ENCODE data around the gene NAPA. TPM values are rescaled to one million over a fixed set of nuclear protein-coding genes. Genes with fewer than 3 reads are reported as not detected.

NAPA gene
- total RNA-seq, 3 donors from 2014 or later: 82.4 to 117 (median 96.0) TPM

DNA sequence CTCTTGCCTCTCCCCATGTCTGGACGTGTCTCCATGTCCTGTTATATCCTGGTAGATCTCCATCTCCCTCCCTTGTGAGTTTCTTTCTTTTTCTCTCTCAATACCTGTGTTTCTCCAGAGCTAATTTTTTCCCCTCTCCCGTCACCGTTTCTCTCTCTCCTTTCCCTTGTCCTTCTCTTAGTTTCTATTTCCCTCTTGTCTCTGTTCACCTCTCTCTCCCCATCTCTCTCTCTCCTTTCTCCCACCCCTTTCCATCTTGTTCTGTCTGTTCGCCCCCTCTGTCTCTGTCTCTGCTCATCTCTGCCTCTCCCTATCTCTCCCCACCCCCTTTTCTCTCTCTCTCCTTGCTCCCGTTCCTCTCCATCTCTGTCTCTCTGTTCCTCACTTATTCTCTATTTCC is 56.2 kb downstream of the NAPA start:
- intact Hi-C loops (cut with DNase I; ENCODE audit: low total_unique reads): no loop called here
- H3K4me3 ChIP-seq: no peak overlapping the region
- H3K4me1 ChIP-seq: peaks cover 0 to 4% of the 10 kb centered on the region in 2 donors
- H3K27ac ChIP-seq: no peak overlapping the region
- H3K9me3 ChIP-seq: peaks cover 12 to 14% of the 10 kb centered on the region in 2 donors
- TF ChIP-seq CTCF (IDR thresholded peaks at IDR 0.05) (no peak), POLR2A (IDR thresholded peaks at IDR 0.05) (no peak), POLR2AphosphoS5 (IDR thresholded peaks at IDR 0.05) (no peak)
- no peaks in the 10 kb centered on the region for H3K36me3 ChIP-seq
- no peak for DNase-seq (ENCODE audit: low spot score in 2 of 2)
- peaks cover 6 to 68% of the 10 kb centered on the region in 2 donors for H3K27me3 ChIP-seq

DNA sequence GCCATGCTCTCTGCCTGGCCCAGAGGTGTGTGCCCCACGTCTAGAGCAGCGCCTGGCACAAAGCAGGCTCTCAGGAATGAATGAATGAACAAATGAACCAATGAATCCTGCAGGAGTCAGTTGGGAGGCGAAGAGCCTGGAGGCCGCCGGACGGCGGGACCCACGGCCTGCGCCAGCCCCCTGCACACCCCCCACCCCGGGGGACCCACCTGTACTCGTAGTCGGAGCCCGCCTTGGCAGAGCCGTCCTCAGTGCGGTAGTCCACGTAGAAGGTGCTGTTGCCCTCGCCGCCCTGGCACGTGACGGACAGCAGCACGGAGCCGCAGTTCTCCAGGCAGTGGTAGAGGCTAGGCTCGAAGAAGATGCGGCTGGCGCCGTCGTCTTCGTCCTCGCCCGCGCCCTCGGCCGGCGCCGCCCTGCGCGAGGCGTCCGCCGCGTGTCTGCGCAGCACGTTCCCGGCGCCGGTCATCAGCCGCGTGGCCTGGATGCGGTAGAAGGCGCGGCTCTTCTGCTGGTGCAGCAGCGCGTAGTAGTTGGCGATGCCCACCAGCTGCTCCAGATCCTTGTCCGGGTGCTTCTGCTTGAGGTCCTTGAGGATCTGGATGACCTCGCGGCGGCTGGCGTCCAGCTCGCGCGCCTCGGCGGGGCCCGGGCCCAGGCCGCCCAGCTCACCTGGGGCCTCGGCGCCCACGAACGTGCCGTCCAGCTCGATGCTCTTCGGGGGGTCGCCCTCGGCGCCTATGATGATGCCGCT is 58.0 kb downstream of the NAPA start:
- DNase-seq (ENCODE audit: low spot score in 2 of 2): no peak
- H3K4me3 ChIP-seq: peak overlapping the region in 2 of 3 donors; percentile 14 to 55
- peaks cover 0 to 4% of the 10 kb centered on the region in 2 donors for H3K4me1 ChIP-seq
- no peaks in the 10 kb centered on the region for H3K36me3 ChIP-seq
- peaks cover 12 to 14% of the 10 kb centered on the region in 2 donors for H3K9me3 ChIP-seq
- TF ChIP-seq POLR2A (IDR thresholded peaks at IDR 0.05) (no peak), CTCF (IDR thresholded peaks at IDR 0.05) (no peak), POLR2AphosphoS5 (IDR thresholded peaks at IDR 0.05) (no peak)
- H3K27ac ChIP-seq: no peak overlapping the region
- intact Hi-C loops (cut with DNase I; ENCODE audit: low total_unique reads): no loop called here
- H3K27me3 ChIP-seq: peaks cover 6 to 63% of the 10 kb centered on the region in 2 donors

DNA sequence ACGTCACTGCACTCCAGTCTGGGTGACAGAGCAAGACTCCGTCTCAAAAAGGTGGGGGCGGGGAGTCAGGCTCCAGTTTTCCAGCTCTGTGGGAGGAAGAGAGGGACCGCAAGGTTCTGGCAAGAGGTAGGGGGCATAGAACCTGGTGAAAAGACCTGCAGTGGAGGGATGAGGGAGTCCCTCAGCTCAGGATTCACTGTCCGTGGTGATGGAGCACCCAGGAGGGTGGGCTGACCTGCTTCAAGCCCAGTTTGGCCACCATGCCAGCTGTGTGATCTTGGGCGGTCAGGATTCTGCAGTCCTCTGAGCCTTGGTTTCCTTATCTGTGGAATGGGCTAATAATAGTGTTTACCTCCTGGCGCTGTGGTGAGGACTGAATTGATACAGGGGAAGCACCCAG is 64.4 kb downstream of the NAPA start:
- DNase-seq (ENCODE audit: low spot score in 2 of 2): no peak
- Histone ChIP-seq H3K4me3 (no peak overlapping the region), H3K4me1 (no peaks in the 10 kb centered on the region), H3K36me3 (no peaks in the 10 kb centered on the region), H3K9me3 (peaks cover 3% of the 10 kb centered on the region in 2 donors), H3K27ac (no peak overlapping the region), H3K27me3 (peaks cover 4 to 31% of the 10 kb centered on the region in 2 donors)
- intact Hi-C loops (cut with DNase I; ENCODE audit: low total_unique reads): no loop called here
- TF ChIP-seq POLR2A (IDR thresholded peaks at IDR 0.05) (no peak), POLR2AphosphoS5 (IDR thresholded peaks at IDR 0.05) (no peak), CTCF (IDR thresholded peaks at IDR 0.05) (no peak)

DNA sequence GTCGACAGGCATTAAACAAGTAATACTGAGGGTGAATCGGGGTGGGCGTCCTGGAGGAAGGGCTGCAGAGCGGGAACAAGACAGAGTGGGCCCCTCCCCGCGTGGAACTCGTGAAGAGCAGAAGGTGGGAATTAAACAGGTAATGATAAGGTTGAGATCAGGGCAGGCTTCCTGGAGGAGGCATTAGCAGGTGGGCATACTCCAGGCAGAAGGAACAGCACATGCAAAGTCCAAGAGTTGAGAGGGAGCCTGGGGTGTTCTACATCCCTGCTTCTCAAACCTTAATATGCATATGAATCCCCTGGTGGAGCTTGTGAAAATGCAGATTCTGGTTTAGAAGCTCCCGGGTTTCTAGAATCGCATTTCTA is 66.5 kb downstream of the NAPA start:
- no peaks in the 10 kb centered on the region for H3K36me3 ChIP-seq
- intact Hi-C loops (cut with DNase I; ENCODE audit: low total_unique reads): no loop called here
- H3K27ac ChIP-seq: no peak overlapping the region
- TF ChIP-seq POLR2AphosphoS5 (IDR thresholded peaks at IDR 0.05) (no peak), CTCF (IDR thresholded peaks at IDR 0.05) (no peak), POLR2A (IDR thresholded peaks at IDR 0.05) (no peak)
- H3K4me1 ChIP-seq: no peaks in the 10 kb centered on the region
- DNase-seq (ENCODE audit: low spot score in 2 of 2): no peak
- no peak overlapping the region for H3K4me3 ChIP-seq
- H3K27me3 ChIP-seq: peaks cover 8 to 52% of the 10 kb centered on the region in 2 donors
- no peaks in the 10 kb centered on the region for H3K9me3 ChIP-seq

DNA sequence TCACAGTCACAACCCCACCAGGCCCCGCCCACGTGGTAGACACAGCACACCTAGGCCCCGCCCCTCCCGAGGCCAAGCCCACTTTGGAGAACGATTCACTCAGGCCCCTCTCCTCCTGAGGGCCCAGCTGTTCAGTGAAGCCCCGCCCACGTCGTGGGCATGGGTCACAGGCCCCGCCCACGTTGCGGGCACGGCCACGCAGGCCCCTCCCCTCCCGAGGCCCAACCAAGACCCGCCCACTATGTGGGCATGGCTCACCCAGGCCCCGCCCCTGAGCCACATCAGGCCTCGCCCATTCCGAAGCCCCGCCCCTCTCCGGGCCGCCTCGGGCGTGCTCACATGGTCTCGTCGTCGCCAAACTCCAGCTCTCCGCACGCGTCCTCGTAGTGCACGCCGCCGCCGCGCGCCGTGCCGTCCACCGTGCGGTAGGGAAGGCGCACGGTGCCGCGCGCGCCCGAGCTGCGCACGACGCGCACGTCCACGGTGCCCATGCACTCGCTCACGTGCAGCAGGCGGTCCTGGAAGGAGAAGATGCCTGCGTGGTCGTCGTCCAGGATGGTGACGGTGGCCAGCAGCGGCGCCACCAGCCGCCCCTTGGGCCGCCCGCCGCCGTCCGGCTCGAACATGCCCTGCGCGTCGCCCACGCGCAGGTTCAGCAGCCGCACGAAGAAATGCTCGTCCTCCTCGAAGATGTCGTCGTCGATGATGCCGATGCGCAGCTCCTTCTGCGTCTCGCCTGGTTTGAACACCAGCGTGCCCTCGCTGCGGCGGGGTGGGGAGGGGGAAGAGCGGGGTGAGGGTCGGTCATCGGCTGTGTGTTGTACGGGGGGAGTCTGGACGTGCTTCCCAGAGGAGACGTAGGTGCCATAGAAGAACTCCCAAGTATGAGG is 67.1 kb downstream of the NAPA start:
- Histone ChIP-seq H3K4me3 (peak overlapping the region in 2 of 3 donors; percentile 29 to 64), H3K9me3 (no peaks in the 10 kb centered on the region), H3K27ac (no peak overlapping the region), H3K36me3 (no peaks in the 10 kb centered on the region), H3K27me3 (peaks cover 8 to 59% of the 10 kb centered on the region in 2 donors), H3K4me1 (no peaks in the 10 kb centered on the region)
- intact Hi-C loops (cut with DNase I; ENCODE audit: low total_unique reads): no loop called here
- peak in 1 of 2 donors; percentile 29 for DNase-seq (ENCODE audit: low spot score in 2 of 2)
- TF ChIP-seq POLR2AphosphoS5 (IDR thresholded peaks at IDR 0.05): no peak
- TF ChIP-seq POLR2A (IDR thresholded peaks at IDR 0.05): no peak
- TF ChIP-seq CTCF (IDR thresholded peaks at IDR 0.05): no peak

Measured in breast epithelium (tissue), 4 donors.